HepG2 (cell line): ENCODE data around the gene ZNF213. TPM values are rescaled to one million over a fixed set of nuclear protein-coding genes. Genes with fewer than 3 reads are reported as not detected.
A peak's percentile ranks its signal among the peaks of the same experiment; 100 is the strongest.

Experiments used
- AKNA ChIP-seq: sonication (generic); formaldehyde crosslinking; IDR thresholded peaks from 2 replicates; pipeline ENCODE4 v1.4.0; 2020; ENCODE audit warnings: missing genetic modification reagents, borderline replicate concordance
- ERF ChIP-seq: IDR thresholded peaks from 2 replicates; pipeline ENCODE4 v1.6.1; 2018; ENCODE audit warnings: missing biosample characterization, missing genetic modification reagents
- IKZF1 ChIP-seq: fragments of 450-650 bp; IDR thresholded peaks from 2 replicates; pipeline ENCODE4 v1.7.1; 2016
- JUN ChIP-seq: sonication (generic); formaldehyde crosslinking; IDR thresholded peaks from 2 replicates; pipeline ENCODE4 v1.4.0; 2020; ENCODE audit warnings: mild to moderate bottlenecking, missing genetic modification reagents
- MTA3 ChIP-seq: sonication (generic); formaldehyde crosslinking; IDR thresholded peaks from 2 replicates; pipeline ENCODE4 v1.4.0; 2020; ENCODE audit warnings: missing genetic modification reagents
- PHF20 ChIP-seq: sonication (generic); formaldehyde crosslinking; IDR thresholded peaks from 2 replicates; pipeline ENCODE4 v1.5.0; 2020; ENCODE audit warnings: mild to moderate bottlenecking, missing genetic modification reagents
- PHF8 ChIP-seq: sonication (generic); formaldehyde crosslinking; IDR thresholded peaks from 2 replicates; pipeline ENCODE4 v1.5.0; 2020; ENCODE audit warnings: missing genetic modification reagents
- RAD51 ChIP-seq: fragments of 450-650 bp; IDR thresholded peaks from 2 replicates; pipeline ENCODE4 v1.6.1; 2016; ENCODE audit warnings: borderline replicate concordance
- SP4 ChIP-seq: sonication (generic); formaldehyde crosslinking; IDR thresholded peaks from 2 replicates; pipeline ENCODE4 v1.8.1; 2023; ENCODE audit warnings: mild to moderate bottlenecking, missing genetic modification reagents
- TFAP4 ChIP-seq: sonication (generic); IDR thresholded peaks from 2 replicates; pipeline ENCODE4 v1.6.1; 2016; ENCODE audit warnings: low read depth, borderline replicate concordance
- ZFP82 ChIP-seq: sonication (generic); formaldehyde crosslinking; IDR thresholded peaks from 2 replicates; pipeline ENCODE4 v1.5.1; 2020; ENCODE audit warnings: mild to moderate bottlenecking, missing genetic modification reagents, borderline replicate concordance
- ZNF234 ChIP-seq: sonication (generic); formaldehyde crosslinking; conservative IDR thresholded peaks from 2 replicates; pipeline ENCODE4 v1.5.1; 2020; ENCODE audit warnings: mild to moderate bottlenecking, missing genetic modification reagents
- ZNF335 ChIP-seq: sonication (generic); formaldehyde crosslinking; IDR thresholded peaks from 2 replicates; pipeline ENCODE4 v1.4.0; 2020; ENCODE audit warnings: missing genetic modification reagents
- ZNF512 ChIP-seq: sonication (generic); formaldehyde crosslinking; IDR thresholded peaks from 2 replicates; pipeline ENCODE4 v1.4.0; 2020; ENCODE audit warnings: mild to moderate bottlenecking, missing genetic modification reagents
- ZNF773 ChIP-seq: sonication (generic); formaldehyde crosslinking; IDR thresholded peaks from 2 replicates; pipeline ENCODE4 v1.4.0; 2020; ENCODE audit warnings: missing genetic modification reagents, borderline replicate concordance
- polyA plus RNA-seq, 8 experiments: library from polyadenylated mRNA; depleted of rRNA in 3 of 8; stranded (reverse) in 7 of 8; unstranded in 1 of 8; fragments of >200 nt; fragmentation: Illumina TruSeq in 4 of 8; extraction: Trizol in 4 of 8; gene quantifications; 2 replicates each; pipeline versions ENCODE4 v1.2.1 to v1.2.3, GENCODE V29; 2011 to 2016; ENCODE audit warnings: low read depth in 4 of 8, missing spikeins in 1 of 8, mixed read lengths in 1 of 8; ENCODE audit not compliant: insufficient read depth in 1 of 8
- total RNA-seq, 5 experiments: library from RNA; depleted of rRNA; stranded (reverse); fragments of >200 nt; fragmentation: Illumina TruSeq; extraction: Trizol; gene quantifications; 2 replicates each; pipeline ENCODE4 v1.2.3, GENCODE V29; 2016; ENCODE audit warnings: low read depth in 1 of 5
- TF ChIP-seq, protein P1 (sequence below): sonication (generic); formaldehyde crosslinking; IDR thresholded peaks from 2 replicates; pipeline ENCODE4 v1.9.0; 2022; ENCODE audit warnings: low read depth, missing genetic modification reagents
- TF ChIP-seq, protein P2 (sequence below): IDR thresholded peaks from 2 replicates; pipeline ENCODE4 v1.6.1; 2016

Gene ZNF213
- total and polyA plus RNA-seq, 2 of the 13 experiments (the other 11 are each of a cell fraction or from before 2014, with no cell fraction given), result 0.59 to 0.97 TPM

DNA sequence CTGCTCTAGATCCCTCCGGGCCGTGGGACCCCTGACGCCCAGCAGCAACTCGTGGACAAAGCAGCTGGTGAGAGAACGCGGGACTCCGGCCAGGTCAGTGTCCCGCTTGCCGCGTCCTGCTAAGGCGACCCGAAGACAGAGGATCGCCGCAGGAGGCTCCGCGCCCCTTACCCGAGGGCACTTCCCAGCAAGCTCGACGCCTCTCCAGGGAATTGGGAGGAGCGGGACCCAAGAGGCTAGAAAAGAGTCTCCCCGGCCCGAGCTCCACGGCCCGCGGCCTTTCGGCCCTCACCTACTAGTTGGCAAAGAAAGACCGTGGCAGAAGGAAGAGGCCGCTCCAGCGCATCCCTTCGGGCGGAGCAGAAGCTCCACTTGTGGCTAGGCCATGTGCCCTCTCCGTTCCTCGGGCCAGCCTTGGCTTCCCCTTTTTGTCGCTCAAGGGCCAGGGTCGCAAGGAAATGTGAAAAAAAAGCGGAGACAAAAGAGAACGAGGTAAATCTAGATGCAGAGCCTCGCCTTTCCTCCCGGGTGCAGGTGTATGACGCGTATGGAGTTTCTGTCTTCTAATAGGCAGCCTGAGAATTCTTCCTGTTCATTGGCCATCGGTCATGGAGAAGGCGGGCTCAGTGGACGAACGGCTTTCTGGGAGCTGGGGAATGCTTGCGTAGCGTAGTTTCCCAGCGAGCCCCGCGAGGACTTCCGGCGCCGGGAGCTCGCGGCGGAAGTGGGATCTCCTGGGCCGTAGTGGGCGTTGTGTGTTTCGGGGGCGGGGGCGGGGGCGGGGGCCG is at the start of gene ZNF213 (continued):
- TF ChIP-seq, protein P1, sequence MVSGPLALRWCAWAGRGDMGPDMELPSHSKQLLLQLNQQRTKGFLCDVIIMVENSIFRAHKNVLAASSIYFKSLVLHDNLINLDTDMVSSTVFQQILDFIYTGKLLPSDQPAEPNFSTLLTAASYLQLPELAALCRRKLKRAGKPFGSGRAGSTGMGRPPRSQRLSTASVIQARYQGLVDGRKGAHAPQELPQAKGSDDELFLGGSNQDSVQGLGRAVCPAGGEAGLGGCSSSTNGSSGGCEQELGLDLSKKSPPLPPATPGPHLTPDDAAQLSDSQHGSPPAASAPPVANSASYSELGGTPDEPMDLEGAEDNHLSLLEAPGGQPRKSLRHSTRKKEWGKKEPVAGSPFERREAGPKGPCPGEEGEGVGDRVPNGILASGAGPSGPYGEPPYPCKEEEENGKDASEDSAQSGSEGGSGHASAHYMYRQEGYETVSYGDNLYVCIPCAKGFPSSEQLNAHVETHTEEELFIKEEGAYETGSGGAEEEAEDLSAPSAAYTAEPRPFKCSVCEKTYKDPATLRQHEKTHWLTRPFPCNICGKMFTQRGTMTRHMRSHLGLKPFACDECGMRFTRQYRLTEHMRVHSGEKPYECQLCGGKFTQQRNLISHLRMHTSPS, result 0 out of 2 replicates have a peak, but pooled peaks have one; percentile 24
- TF ChIP-seq ZFP82 (CRISPR knock-in tag) (no peak), PHF8 (CRISPR knock-in tag) (peak; percentile 95), ZNF773 (CRISPR knock-in tag) (no peak), IKZF1 (no peak), PHF20 (CRISPR knock-in tag) (peak; percentile 84), MTA3 (CRISPR knock-in tag) (no peak), TFAP4 (no peak), JUN (no peak), ZNF512 (CRISPR knock-in tag) (no peak), ZNF335 (no peak), ZNF234 (CRISPR knock-in tag) (no peak), AKNA (CRISPR knock-in tag) (no peak), RAD51 (no peak), SP4 (CRISPR knock-in tag) (peak; percentile 25; the same call in 1 of the 2 replicates), ERF (CRISPR knock-in tag) (peak; percentile 14; the same call in 1 of the 2 replicates)
- TF ChIP-seq, protein P2, sequence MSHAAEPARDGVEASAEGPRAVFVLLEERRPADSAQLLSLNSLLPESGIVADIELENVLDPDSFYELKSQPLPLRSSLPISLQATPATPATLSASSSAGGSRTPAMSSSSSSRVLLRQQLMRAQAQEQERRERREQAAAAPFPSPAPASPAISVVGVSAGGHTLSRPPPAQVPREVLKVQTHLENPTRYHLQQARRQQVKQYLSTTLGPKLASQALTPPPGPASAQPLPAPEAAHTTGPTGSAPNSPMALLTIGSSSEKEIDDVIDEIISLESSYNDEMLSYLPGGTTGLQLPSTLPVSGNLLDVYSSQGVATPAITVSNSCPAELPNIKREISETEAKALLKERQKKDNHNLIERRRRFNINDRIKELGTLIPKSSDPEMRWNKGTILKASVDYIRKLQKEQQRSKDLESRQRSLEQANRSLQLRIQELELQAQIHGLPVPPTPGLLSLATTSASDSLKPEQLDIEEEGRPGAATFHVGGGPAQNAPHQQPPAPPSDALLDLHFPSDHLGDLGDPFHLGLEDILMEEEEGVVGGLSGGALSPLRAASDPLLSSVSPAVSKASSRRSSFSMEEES (CRISPR knock-in tag), result 0 out of 2 replicates have a peak, but pooled peaks have one; percentile 22
